ENCODE results near the gene GSPT2.
"Not testable (repeated sequence)": the region's sequence is repeated elsewhere in the genome, so short reads cannot be mapped to it uniquely, and the experiment has no call there.

DNA sequence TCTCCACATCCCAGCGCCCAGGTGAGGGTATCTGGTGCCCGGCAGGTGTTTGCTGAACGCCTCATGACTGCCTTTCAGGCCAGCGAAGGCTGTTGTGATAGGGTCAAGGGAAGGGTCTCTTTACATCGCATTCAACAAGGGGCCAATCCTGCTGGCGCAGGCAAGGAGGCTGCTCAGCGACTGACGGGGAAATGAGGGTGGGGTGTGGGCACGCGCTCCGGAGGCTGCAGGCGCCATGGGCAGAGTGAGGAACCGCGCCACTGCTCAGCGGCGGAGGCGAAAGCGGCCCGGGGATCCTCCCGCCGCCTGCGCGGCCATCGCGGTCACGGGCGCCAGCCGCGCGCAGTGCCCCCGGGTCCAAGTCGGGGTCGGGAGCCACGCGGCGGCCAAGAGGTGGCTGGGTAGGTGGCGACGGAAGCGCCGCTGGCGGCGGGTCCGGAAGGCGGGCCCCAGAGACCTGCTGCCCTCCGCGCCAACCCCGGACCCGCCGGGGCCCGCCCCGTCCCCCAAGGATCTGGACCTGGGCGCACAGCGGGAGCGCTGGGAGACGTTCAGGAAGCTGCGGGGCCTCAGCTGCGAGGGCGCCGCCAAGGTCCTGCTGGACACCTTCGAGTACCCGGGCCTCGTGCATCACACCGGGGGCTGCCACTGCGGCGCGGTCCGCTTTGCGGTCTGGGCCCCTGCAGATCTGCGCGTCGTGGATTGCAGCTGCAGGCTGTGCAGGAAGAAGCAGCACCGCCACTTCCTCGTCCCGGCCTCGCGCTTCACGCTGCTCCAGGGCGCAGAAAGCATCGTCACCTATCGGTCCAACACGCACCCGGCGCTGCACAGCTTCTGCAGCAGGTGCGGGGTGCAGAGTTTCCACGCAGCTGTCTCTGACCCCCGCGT is 32.7 kb upstream of the GSPT2 start, which contains the start of gene CENPVL1:
- TF ChIP-seq, protein P1, sequence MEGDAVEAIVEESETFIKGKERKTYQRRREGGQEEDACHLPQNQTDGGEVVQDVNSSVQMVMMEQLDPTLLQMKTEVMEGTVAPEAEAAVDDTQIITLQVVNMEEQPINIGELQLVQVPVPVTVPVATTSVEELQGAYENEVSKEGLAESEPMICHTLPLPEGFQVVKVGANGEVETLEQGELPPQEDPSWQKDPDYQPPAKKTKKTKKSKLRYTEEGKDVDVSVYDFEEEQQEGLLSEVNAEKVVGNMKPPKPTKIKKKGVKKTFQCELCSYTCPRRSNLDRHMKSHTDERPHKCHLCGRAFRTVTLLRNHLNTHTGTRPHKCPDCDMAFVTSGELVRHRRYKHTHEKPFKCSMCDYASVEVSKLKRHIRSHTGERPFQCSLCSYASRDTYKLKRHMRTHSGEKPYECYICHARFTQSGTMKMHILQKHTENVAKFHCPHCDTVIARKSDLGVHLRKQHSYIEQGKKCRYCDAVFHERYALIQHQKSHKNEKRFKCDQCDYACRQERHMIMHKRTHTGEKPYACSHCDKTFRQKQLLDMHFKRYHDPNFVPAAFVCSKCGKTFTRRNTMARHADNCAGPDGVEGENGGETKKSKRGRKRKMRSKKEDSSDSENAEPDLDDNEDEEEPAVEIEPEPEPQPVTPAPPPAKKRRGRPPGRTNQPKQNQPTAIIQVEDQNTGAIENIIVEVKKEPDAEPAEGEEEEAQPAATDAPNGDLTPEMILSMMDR (IDR thresholded peaks at IDR 0.05) = not testable (repeated sequence)
- not testable (repeated sequence) for TF ChIP-seq POLR2A (IDR thresholded peaks at IDR 0.05)
